Prostate gland (tissue), 2 donors: ENCODE data around the gene GUCA1A. TPM values are rescaled to one million over a fixed set of nuclear protein-coding genes. Genes with fewer than 3 reads are reported as not detected.
A peak's percentile ranks its signal among the peaks of the same experiment; 100 is the strongest.
"Not testable (repeated sequence)": the region's sequence is repeated elsewhere in the genome, so short reads cannot be mapped to it uniquely, and the experiment has no call there.

ENCODE experiments used
- DNase-seq: peaks from one replicate; pipeline ENCODE4 v3.0.0-alpha.2; 2019; ENCODE audit warnings: low spot score
- H3K27ac ChIP-seq, 2 donors: fragments of 200-600 bp; sonication (generic); 2 replicates each; pipeline ENCODE4 v1.5.1; 2017 to 2019
- H3K27me3 ChIP-seq: fragments of 200-600 bp; sonication (generic); replicated peaks from 2 replicates; pipeline ENCODE4 v1.5.1; 2019; ENCODE audit not compliant: insufficient read depth
- H3K36me3 ChIP-seq, 2 donors: fragments of 200-600 bp; sonication (generic); 1 replicate in 1 of 2; 2 replicates in 1 of 2; pipeline versions ENCODE4 v1.5.1 to v1.8.1; 2017 to 2019
- H3K4me1 ChIP-seq: fragments of 200-600 bp; sonication (generic); replicated peaks from 2 replicates; pipeline ENCODE4 v1.5.1; 2019
- H3K4me3 ChIP-seq, 2 donors: fragments of 200-600 bp; sonication (generic); 2 replicates each; pipeline ENCODE4 v1.5.1; 2017 to 2019
- H3K9me3 ChIP-seq: fragments of 200-600 bp; sonication (generic); 2 replicates; pipeline ENCODE4 v1.5.1; 2017
- CTCF ChIP-seq, 4 experiments: fragments of 200-600 bp in 2 of 4; fragments of 450-650 bp in 2 of 4; sonication (generic) in 2 of 4; IDR thresholded peaks; 1 replicate in 3 of 4; 2 replicates in 1 of 4; pipeline ENCODE4 v1.5.1; 2016 to 2019; ENCODE audit warnings: antibody characterized with exemption in 4 of 4, mild to moderate bottlenecking in 2 of 4, moderate library complexity in 2 of 4
- POLR2A ChIP-seq: fragments of 450-650 bp; IDR thresholded peaks from one replicate; pipeline ENCODE4 v1.6.1; 2016; ENCODE audit warnings: antibody characterized with exemption, mild to moderate bottlenecking
- POLR2AphosphoS5 ChIP-seq: sonication (generic); formaldehyde crosslinking; IDR thresholded peaks from one replicate; pipeline ENCODE4 v1.6.1; 2017; ENCODE audit warnings: antibody characterized with exemption
- WGBS: methylation state at CpG from one replicate; pipeline ENCODE4 v1.1.5; 2018; 5-methylcytosine and 5-hydroxymethylcytosine counted together
- intact Hi-C: fragments of 100-400 bp; cut with DNase I; formaldehyde crosslinking; loops from one replicate; pipeline ENCODE4 v1.14.2; 2022
- total RNA-seq, 2 donors: library from RNA; depleted of rRNA; stranded (reverse); fragments of >200 nt; gene quantifications; one replicate each; pipeline ENCODE4 v1.1.0, GENCODE V29; 2016

Gene GUCA1A
- total RNA-seq, 2 donors from 2014 or later = 2.1 TPM; not detected in 1

GRCh38 chr6:42142118-42142835 is 30.9 kb upstream of the GUCA1A start, which contains the start of gene C6orf132:
Gene C6orf132 (minus strand): TSS chr6:42142620. CDS start chr6:42142444, 176 bp downstream.
- WGBS = 1% methylated on average over 56 of the region's 60 CpGs
- peaks cover 16% of the 10 kb centered on the region for H3K4me1 ChIP-seq
- H3K36me3 ChIP-seq = no peaks in the 10 kb centered on the region
- no peaks in the 10 kb centered on the region for H3K27me3 ChIP-seq
- H3K27ac ChIP-seq = peak within 1 kb of the TSS; percentile 75 to 87
- DNase-seq = peak; percentile 88
- no peaks in the 10 kb centered on the region for H3K9me3 ChIP-seq
- TF ChIP-seq POLR2A (peak; percentile 78), POLR2AphosphoS5 (peak; percentile 42), CTCF (IDR thresholded peaks at IDR 0.05) (no peak)
- peak within 1 kb of the TSS; percentile 48 to 70 for H3K4me3 ChIP-seq
- intact Hi-C loops = no loop called here

- Histone ChIP-seq H3K27me3 (no peaks in the 10 kb centered on the region), H3K4me3 (no peak overlapping the region), H3K9me3 (no peaks in the 10 kb centered on the region), H3K36me3 (no peaks in the 10 kb centered on the region), H3K4me1 (no peaks in the 10 kb centered on the region), H3K27ac (no peak overlapping the region)
- 43% methylated on average over 10 of the region's 10 CpGs for WGBS
- DNase-seq = peak; percentile 43
- TF ChIP-seq POLR2A (no peak), CTCF (IDR thresholded peaks at IDR 0.05) (no peak), POLR2AphosphoS5 (peak; percentile 73)
- intact Hi-C loops = no loop called here
Observed at GRCh38 chr6:42147138-42147562, 26.0 kb upstream of the GUCA1A start.

GRCh38 chr6:42148058-42148457 is 25.1 kb upstream of the GUCA1A start:
- H3K4me3 ChIP-seq = no peak overlapping the region
- TF ChIP-seq POLR2AphosphoS5 = no peak
- H3K36me3 ChIP-seq = no peaks in the 10 kb centered on the region
- no peaks in the 10 kb centered on the region for H3K9me3 ChIP-seq
- H3K27ac ChIP-seq = no peak overlapping the region
- intact Hi-C loops = no loop called here
- H3K4me1 ChIP-seq = no peaks in the 10 kb centered on the region
- DNase-seq = no peak
- WGBS = 65% methylated on average over 3 of the region's 3 CpGs
- no peaks in the 10 kb centered on the region for H3K27me3 ChIP-seq

GRCh38 chr6:42150254-42150653 is 22.9 kb upstream of the GUCA1A start:
- TF ChIP-seq POLR2AphosphoS5 (no peak), POLR2A (no peak), CTCF (IDR thresholded peaks at IDR 0.05) (no peak)
- H3K9me3 ChIP-seq = no peaks in the 10 kb centered on the region
- H3K4me1 ChIP-seq = no peaks in the 10 kb centered on the region
- no peak overlapping the region for H3K4me3 ChIP-seq
- DNase-seq = no peak
- intact Hi-C loops = no loop called here
- H3K27ac ChIP-seq = no peak overlapping the region
- H3K27me3 ChIP-seq = no peaks in the 10 kb centered on the region
- 94% methylated on average over 8 of the region's 8 CpGs for WGBS
- no peaks in the 10 kb centered on the region for H3K36me3 ChIP-seq

- TF ChIP-seq POLR2A (no peak), POLR2AphosphoS5 (no peak), CTCF (IDR thresholded peaks at IDR 0.05) (no peak)
- H3K4me1 ChIP-seq = no peaks in the 10 kb centered on the region
- no peak for DNase-seq
- H3K9me3 ChIP-seq = no peaks in the 10 kb centered on the region
- no peak overlapping the region for H3K4me3 ChIP-seq
- intact Hi-C loops = no loop called here
- WGBS = 85% methylated on average over 8 of the region's 8 CpGs
- H3K27me3 ChIP-seq = no peaks in the 10 kb centered on the region
- no peak overlapping the region for H3K27ac ChIP-seq
- no peaks in the 10 kb centered on the region for H3K36me3 ChIP-seq
Observed at GRCh38 chr6:42152024-42152423, 21.1 kb upstream of the GUCA1A start.

GRCh38 chr6:42152528-42153213 is 20.5 kb upstream of the GUCA1A start:
- H3K36me3 ChIP-seq, DNase-seq, H3K27ac ChIP-seq, H3K4me1 ChIP-seq, H3K4me3 ChIP-seq, H3K27me3 ChIP-seq, intact Hi-C loops, H3K9me3 ChIP-seq: not testable (repeated sequence)
- 95% methylated on average over 4 of the region's 4 CpGs for WGBS
